AG08396 (cell line): ENCODE results near the gene TMEM259.

Experiments used
- DNase-seq: peaks from one replicate; pipeline ENCODE4 v3.0.0; 2012; ENCODE audit warnings: low spot score, mixed read lengths

TMEM259 gene

DNA sequence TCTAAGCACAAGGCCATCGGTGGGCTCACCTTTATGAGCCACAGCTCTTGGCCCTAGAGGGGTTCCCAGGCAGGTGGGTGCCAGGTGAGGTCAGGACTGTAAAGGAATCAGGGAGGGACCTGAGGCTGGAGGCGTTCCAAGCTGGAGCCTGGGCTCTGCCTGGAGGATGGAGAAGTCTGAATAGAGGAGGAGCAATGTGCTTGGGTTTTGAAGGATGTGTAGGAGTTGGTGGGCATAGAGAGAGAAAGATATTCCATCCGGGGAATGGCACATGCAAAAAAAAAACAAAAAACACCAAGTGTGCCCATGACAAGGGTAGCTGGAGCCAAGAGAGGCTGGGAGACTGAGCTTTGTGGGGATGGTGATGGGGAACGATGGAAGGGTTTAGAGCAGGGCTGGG, 18.3 kb downstream of the TMEM259 start:
- no peak for DNase-seq

DNA sequence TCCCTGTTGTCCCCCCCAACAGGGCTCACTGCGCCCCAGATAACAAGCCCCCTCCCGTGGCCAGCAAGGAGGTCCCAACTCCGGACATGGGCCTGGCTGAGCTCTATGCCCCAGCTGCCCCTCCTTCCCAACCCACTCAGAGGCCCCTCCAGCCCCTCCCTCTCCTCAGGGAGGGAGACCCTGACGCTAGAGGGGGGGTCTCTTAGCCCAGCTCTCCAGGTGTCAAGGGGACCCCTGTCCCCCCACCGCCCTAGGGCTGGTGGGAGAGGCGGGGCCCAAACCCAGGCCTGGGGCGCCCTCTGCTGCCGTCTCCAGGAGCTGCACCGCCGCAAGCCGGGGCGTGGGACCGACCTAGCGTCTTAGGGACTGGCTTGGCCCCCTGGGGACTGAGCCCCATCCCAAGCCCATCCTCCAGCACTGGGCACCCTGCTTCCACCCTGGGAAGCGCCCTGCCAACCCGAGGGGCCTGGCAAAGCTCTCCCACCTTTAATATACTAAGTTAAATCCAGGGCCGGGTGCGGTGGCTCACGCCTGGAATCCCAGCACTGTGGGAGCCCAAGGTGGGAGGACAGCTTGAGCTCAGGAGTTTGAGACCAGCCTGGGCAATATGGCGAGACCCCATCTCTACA, 19.3 kb downstream of the TMEM259 start:
- DNase-seq, result peak; percentile 82

DNA sequence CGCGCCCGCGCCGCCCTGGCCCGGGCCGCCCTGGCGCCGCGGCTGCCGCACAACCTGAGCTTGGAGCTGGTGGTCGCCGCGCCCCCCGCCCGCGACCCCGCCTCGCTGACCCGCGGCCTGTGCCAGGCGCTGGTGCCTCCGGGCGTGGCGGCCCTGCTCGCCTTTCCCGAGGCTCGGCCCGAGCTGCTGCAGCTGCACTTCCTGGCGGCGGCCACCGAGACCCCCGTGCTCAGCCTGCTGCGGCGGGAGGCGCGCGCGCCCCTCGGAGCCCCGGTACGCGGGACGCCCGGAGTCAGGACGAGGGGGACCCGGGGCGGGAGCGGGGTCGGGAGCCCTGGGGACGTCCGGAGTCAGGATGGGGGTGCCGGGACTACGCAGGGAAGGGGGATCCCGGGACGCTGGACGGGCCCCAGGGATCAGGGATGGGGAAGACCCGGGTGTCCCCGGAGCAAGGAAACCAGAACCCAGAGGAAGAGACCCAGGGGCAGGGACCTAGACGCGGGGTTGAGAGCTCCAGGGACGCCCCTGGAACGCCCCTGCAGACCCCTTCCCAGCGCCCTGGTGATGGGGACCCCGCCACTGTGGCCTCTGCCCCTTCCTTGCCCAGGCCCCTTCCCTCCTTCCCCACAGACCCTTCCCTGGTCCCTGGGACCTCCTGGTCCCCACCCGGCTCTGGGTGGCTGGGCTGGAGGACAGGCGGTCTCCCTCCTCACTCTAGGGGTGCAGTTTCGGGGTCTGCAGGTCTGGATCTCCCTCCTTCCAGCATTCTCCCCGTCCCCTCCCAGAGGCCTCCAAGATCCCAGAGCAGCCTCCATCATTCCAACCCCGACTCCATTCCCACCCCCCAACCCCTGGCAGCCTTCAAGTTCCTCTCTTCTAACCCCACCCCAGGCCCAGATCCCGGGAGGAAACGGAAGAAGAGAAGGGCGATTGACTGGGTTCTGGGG, 20.1 kb downstream of the TMEM259 start:
- DNase-seq, result no peak

DNA sequence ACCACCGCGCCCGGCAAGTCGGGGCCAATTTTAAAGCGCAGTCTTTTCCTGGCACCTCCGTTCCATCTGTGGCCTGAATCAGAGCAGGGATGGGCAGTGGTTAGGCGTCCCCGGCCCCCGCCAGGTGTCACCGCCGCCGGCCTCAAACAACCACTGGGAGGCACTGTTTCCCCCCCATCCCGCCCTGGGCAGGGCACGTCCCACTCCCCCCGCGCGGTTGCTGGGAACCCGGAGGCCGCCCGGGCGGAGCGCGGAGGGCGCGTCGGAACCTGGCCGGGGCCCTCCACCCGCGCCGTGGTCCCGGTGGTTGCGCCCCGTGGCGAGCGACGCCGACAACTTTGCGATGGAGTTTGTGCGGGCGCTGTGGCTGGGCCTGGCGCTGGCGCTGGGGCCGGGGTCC, 20.8 kb downstream of the TMEM259 start, which contains the start of gene GRIN3B:
Gene GRIN3B, plus strand, starts transcription at position 325 of the 400 bp plus-strand sequence. Its CDS starts 19 bp downstream, at position 344.
- peak; percentile 90 for DNase-seq

DNA sequence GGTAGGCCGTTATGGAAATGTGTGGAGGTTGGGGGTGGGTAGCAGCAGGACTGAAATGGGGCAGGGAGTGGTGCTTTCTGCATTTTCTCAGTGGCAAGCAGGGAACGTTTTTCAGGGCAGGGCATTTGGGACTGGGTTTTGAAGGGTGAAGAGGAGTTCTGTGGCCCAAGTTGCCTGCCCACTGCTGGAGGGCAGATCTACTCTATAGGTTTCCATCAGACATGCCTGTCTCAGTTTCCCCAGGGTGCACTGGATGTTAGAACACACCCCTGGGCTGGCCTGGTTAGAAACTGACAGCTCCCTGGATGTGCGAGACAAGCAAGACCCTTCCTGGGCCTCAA, 21.6 kb downstream of the TMEM259 start:
- DNase-seq, result no peak

DNA sequence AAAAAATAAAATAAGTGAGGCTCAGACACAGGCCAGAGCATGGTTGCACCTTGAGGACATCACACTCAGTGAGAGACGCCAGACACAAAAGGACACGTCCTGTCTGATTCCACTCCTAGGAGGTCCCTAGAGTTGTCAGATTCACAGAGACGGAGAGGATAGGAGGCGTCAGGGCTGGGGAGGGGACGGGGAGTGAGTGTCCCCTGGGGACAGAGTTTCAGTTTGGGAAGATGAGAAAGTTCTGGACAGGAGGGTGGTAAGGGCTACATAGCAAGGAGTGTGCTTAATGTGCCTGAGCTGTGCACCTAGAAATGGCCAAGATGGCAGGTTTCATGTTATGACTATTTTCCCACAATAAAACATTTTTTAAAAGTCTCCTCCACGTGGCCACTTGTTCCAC, 22.9 kb downstream of the TMEM259 start:
- DNase-seq, result no peak

DNA sequence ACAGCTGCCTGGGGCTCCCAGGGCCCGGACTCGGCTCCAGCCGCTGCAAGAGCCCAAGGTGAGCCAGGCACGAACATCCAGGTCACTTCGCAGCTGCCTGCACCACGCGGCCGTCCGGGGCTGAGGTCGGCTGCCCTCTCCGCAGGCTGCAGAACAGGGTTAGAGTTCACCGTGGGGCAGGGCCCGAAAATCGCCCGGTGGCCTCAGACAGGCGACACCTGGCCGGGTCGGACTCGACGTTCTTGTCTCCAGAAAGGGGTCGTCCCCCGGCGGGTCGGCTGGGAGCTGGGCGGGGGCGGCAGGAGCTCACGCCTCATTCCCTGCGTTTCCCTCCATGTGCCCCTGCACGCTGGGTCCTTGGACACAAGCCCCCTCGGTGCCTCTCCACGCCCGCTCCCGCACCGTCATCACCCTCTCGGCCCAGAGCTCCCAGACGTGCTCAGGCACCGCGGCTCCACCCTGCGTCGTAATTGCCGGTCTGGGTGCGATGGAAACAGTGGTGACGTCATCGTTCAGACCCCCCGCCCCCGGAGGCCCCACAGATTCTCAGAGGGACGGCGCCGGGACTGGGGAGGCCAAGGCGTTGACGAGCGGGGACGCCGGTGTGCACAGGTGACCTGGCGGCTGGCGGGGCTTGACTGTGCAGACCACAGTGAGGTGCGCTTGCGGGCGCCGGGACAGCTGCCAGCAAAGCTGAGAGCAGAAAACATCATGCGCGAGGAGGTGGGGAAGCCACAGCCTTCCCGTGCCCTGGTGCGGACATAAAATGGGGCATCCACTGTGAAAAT, 24.7 kb downstream of the TMEM259 start:
- DNase-seq, result peak; percentile 76

DNA sequence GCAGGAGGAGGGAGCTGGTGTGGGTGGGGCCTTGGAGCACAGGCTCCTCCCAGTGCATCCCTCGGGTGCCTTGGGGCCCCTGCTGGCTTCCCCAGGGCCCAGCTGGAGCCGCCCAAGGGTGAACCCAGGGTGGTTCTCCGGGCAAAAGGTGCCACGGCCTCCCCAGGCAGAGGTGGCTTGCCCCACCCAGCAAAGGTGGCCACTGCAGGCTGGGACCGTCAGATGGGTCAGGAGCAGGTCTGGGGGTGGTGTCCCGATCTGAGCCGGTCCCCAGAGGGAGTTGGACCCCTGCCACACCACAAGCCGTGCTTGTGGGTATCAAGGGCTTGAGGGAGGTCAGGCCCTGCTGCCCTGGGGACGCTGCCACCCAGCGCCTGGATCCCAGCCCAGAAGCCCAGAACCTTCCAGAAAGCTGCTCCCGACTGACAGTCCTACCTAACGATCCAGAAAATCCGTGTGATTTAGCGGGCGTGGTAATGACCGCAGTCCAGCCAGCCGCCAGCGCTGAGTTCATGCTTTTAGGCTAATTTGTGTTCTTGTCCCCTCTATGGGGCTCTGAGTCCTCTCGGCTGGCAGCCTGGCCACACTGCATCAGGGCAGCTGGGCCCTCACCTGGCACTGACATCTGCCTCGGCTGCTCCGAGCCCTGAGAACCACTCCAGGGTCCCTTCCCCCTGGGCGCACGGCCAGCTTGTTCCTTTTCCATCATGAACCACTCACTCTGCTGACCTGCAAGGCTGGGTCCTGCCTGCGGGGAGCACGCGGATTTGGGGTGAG, 25.7 kb downstream of the TMEM259 start:
- no peak for DNase-seq

DNA sequence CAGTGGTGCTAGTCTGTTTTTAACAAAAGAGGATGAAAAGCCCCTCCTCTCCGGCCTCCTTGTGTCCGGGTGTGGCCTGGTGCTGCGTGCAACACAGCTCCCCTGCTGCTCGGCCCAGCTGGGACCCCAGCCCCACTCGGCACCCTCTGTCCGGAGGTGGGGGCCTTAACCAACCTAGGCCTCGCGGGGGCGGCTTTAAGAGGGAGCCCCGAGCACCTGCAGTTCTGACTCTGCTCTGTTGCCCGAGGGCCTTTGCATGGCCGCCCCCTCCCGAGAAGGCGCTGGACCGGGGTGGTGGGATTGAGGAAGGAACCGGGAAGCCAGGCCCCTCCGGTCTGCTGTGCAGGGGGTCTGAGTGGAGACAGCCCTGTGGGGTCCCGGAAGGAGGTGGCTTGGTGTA, 26.4 kb downstream of the TMEM259 start:
- no peak for DNase-seq

DNA sequence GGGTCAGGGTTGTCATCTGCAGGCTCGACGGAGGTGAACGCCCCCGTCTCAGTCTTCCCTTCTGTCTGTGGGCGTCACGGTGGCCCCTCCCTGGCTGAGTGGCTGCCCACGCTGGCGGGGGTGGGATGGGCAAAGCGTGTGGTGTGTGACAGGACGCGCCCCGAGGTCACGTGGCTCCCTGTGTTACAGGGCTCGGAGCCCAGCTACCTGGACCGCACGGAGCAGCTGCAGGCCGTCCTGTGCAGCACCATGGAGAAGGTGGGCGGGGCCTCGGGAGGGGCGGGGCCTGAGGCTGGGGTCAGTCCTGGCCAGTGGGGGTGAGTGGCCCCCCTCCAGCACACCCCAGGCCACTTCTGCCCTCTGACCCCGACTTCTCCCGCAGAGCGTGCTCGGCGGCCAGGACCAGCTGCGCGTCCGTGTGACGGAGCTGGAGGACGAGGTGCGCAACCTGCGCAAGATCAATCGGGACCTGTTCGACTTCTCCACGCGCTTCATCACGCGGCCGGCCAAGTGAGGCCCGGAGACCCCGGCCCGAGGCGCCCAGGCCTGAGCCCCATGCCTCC, 27.0 kb downstream of the TMEM259 start:
- DNase-seq, result no peak

DNA sequence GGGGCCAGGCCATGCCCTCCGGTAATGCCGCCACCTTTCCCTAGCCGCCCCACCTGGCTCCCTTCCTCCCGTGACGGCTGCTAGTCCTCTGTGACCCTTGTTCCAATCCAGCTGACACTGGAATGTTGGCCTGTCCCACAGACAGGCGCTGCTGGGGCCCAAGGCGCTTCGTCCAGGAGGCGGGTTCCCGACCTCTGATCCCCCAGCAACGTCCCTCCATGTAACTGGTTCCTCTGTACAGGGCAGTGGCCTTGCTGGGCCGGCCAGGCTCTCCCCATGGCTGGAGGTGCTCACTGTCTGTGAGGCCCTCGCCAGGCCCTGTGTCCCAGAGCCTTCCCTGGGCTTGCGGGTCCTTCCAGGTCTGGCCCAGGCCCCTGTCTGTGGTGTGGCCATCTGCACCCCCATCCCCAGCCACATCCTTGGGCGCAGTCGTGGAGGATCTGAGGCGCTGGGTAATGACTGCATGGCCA, 27.5 kb downstream of the TMEM259 start:
- DNase-seq, result no peak

DNA sequence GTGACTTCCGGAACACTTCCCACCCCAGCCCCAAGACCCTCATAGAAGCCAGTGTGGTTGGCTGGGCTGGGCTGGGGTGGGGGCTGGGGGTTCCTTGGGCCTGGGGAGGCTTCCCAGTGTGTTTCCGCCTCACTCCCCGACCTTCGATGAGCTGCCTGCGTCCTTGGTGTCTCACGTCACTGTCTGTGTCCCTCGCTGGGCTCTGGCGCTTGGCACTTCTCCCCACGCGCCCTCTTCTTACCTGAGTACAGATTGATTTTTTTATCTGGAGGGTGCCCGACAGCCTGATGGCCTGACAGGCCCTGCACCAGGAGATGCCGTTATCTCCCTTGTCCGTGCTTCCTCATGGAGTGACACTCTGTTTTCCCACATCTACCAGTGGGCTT, 28.3 kb downstream of the TMEM259 start:
- DNase-seq, result no peak

DNA sequence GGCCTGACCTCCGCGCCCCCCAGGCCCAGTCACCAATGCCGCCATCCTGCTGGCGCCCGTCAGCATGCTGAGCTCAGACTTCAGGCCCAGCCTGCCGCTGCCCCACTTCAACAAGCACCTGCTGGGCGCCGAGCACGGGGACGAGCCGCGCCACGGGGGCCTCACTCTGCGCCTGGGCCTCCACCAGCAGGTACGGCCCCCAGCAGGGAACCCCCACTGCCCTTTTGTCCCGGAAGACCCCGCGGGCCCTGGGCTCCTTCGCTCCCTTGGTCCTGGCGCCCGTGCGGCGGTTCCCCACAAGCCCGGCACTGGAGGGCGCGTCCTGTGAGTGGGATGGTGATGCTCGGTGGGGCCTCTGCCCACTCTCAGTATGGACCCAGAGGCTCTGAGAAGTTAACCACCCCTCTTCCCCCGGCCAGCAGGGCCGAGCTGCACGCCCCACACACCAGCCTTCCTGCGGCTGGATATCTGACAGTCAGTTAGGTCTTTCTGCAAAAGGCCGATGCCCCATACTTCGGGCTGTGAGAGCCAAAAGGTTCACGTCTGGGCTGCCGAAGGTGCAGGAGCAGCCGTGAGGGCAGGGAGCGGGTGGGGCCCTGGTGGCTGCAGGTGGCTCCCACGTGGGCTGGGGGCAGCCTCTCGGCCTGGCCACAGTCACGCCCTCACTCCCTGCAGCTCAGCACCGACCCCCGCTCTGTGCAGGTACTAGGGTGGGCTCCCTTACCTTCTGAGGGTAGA, 28.8 kb downstream of the TMEM259 start:
- DNase-seq, result no peak

DNA sequence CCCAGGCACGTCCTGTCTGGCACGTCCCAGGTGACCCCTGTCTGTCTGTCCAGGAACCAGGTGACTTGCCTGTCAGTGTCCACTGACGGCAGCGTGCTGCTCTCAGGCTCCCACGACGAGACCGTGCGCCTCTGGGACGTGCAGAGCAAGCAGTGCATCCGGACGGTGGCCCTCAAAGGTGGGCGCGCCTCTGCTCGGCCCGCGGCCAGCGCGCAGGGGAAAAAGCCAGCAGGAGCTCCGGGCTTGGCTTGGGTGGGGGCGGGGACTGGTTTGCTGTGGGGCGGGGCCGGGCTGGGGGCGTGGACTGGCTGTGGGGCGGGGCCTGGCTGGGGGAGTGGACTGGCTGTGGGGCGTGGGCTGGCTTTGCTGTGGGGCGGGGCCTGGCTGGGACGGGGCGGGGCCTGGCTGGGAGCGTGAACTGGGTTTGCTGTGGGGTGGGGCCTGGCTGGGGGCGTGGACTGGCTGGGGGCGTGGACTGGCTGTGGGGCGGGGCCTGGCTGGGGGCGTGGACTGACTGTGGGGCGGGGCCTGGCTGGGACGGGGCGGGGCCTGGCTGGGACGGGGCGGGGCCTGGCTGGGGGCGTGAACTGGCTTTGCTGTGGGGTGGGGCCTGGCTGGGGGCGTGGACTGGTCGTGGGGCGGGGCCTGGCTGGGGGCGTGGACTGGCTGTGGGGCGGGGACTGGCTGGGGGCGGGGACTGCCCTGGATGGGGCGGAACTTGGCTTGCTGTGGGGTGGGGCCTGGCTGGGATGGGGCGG, 29.6 kb downstream of the TMEM259 start:
- DNase-seq, result peak; percentile 83

DNA sequence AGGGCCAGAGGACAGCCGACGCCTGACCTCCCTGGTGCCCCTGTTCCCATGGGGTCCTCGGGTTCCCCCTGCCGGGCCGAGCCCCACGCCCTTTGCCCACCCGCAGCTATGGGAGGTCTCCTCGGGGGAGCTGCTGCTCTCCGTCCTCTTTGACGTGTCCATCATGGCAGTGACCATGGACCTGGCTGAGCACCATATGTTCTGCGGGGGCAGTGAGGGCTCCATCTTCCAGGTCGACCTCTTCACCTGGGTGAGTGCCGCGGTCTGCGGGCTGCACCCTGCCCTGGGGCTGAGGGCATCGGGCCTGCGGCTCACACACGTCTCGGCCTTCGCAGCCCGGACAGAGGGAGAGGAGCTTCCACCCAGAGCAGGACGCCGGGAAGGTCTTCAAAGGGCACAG, 30.2 kb downstream of the TMEM259 start:
- no peak for DNase-seq

DNA sequence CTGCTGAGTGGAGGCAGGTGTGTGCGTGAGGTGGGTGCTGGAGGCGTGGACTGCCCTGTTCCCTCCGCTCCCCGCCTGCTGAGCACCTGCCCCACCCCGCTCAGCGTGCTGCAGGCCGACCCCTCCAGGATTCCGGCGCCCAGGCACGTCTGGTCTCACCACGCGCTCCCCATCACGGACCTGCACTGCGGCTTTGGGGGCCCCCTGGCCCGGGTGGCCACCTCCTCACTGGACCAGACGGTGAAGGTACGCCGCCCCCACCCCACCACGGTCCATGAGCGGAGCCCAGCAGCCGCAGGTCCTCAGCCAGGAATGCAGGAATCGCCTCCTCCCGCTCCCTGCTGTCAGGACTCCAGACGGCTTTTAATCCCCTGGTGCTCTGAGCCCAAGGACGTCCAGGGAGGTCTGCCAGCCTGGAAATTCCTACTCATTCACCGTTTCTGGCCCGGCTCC, 30.8 kb downstream of the TMEM259 start:
- DNase-seq, result no peak

DNA sequence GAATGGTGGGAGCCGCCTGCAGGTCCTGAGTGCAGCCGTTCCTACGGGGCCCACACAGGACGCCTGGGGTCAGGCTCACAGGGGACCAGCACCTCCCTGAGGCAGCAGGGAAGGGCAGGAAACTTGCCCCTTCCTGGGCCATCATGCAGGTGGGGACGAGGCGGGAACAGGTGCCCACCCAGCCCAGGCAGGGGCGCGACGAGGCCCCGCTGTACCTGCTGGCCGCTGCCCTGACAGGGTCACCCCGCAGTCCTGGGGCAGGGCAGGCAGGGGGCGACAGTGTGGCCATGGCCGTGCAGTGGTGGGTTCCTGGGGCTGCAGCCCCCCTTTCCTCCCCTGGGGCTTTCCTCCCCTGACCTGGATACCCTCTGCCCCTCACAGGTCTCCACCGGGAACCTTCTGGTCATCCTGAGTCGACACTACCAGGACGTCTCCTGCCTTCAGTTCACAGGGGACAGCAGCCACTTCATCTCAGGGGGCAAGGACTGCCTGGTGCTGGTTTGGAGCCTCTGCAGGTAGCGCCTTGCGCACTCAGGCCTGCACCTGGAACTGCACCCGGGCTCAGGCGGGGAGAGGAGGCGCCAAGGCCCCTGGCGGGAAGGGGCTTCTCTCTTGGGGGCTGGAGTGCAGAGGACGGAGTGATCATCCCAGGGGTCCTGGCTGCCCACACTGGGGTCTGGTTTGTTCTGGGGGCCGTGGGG, 31.4 kb downstream of the TMEM259 start:
- no peak for DNase-seq

DNA sequence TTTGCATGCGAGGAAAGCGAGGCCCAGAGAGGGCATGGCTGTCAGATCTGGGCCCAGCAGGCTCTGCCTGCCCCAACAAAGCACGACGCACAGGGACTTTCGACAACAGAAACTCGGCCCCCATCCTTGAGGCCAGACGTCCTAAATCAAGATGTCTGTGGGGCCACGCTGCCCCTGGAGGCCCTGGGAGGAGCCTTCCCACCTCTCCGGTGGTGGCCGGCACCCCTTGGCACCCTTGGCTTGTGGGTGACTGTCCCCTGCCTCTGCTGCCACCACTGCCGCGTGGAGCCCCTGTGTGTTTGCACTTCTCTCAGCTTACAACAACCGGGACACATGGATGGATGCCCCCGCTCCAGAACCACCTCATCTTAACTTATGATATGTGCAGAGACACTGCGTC, 32.4 kb downstream of the TMEM259 start:
- DNase-seq, result no peak

DNA sequence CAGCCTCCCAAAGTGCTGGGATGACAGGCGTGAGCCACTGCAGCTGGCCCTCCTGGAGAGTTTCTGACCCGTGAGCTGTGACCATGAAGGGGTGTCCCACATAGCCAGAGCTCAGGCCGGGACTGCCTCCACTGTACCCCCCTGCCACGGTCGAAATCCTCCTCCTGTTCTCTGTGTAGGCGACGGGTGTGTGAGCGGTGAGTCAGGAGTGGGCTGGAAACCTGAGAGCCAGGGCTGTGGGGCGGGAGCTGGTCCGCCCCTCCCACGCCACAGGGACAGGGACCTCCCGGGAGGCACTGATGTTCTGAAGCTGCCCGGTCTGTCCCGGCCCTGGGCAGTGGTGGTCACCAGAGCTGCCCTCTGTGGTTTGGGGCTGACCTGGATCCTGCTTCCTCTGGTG, 32.8 kb downstream of the TMEM259 start:
- DNase-seq, result no peak
